ENCODE data around the gene MZT2B. TPM values are rescaled to one million over a fixed set of nuclear protein-coding genes. Genes with fewer than 3 reads are reported as not detected.
"Not testable (repeated sequence)": the region's sequence is repeated elsewhere in the genome, so short reads cannot be mapped to it uniquely, and the experiment has no call there.

MZT2B gene
- 138 and 188 TPM in 2 replicates for total RNA-seq

GRCh38 chr2:130181880-130182682 is at the start of gene MZT2B:
MZT2B (plus strand) TSS chr2:130182262; CDS start chr2:130182283, 21 bp downstream.
- peak; percentile 90 for DNase-seq

- DNase-seq = no peak
Measured at GRCh38 chr2:130135692-130136541, 46.1 kb upstream of the MZT2B start.

- not testable (repeated sequence) for DNase-seq
Measured at GRCh38 chr2:130136546-130136945, 45.5 kb upstream of the MZT2B start.

GRCh38 chr2:130137118-130137517 is 44.9 kb upstream of the MZT2B start:
- DNase-seq = not testable (repeated sequence)

GRCh38 chr2:130138326-130138725 is 43.7 kb upstream of the MZT2B start:
- not testable (repeated sequence) for DNase-seq

GRCh38 chr2:130138841-130139251 is 43.2 kb upstream of the MZT2B start:
- not testable (repeated sequence) for DNase-seq

- not testable (repeated sequence) for DNase-seq
Measured at GRCh38 chr2:130139331-130140280, 42.5 kb upstream of the MZT2B start.

- not testable (repeated sequence) for DNase-seq
Measured at GRCh38 chr2:130140516-130140915, 41.5 kb upstream of the MZT2B start.

GRCh38 chr2:130141002-130141401 is 41.1 kb upstream of the MZT2B start:
- DNase-seq = not testable (repeated sequence)

GRCh38 chr2:130141645-130142370 is 40.3 kb upstream of the MZT2B start:
- not testable (repeated sequence) for DNase-seq

- not testable (repeated sequence) for DNase-seq
Measured at GRCh38 chr2:130142396-130143265, 39.4 kb upstream of the MZT2B start.

- not testable (repeated sequence) for DNase-seq
Measured at GRCh38 chr2:130143266-130144039, 38.6 kb upstream of the MZT2B start.

GRCh38 chr2:130145006-130145414 is 37.1 kb upstream of the MZT2B start, which contains the start of gene CCDC74B:
CCDC74B (minus strand) TSS chr2:130145112; CDS start chr2:130144996, 116 bp downstream.
- not testable (repeated sequence) for DNase-seq

- DNase-seq = not testable (repeated sequence)
Measured at GRCh38 chr2:130148515-130148914, 33.5 kb upstream of the MZT2B start.

- no peak for DNase-seq
Measured at GRCh38 chr2:130150181-130151144, 31.6 kb upstream of the MZT2B start.

- DNase-seq = not testable (repeated sequence)
Measured at GRCh38 chr2:130151145-130151512, 30.9 kb upstream of the MZT2B start.

- not testable (repeated sequence) for DNase-seq
Measured at GRCh38 chr2:130152136-130152815, 29.8 kb upstream of the MZT2B start.
